ENCODE results near the gene COMMD10. TPM values are rescaled to one million over a fixed set of nuclear protein-coding genes. Genes with fewer than 3 reads are reported as not detected.

COMMD10 gene
- total and polyA plus RNA-seq, 2 of the 8 experiments (the other 6 are each of a cell fraction or from before 2014, with no cell fraction given) = 16.5 to 43.4 TPM

- TF ChIP-seq CHD7 (IDR thresholded peaks at IDR 0.05; ENCODE audit: insufficient replicate concordance, low read length) (no peak), CEBPB (IDR thresholded peaks at IDR 0.05; ENCODE audit: low read depth, low read length) (no peak), RAD21 (IDR thresholded peaks at IDR 0.05 in 1 of 2, conservative IDR thresholded peaks at IDR 0.05 in 1 of 2; ENCODE audit: low read depth in 2 of 2, low read length in 2 of 2) (no peak)
Observed at GRCh38 chr5:116135344-116135743, 50.5 kb downstream of the COMMD10 start (continued).

Measured in H1 (cell line).